HG03460 (cell line): ENCODE results near the gene LCN6.
"Not testable (repeated sequence)": the region's sequence is repeated elsewhere in the genome, so short reads cannot be mapped to it uniquely, and the experiment has no call there.

ENCODE experiments used
- ATAC-seq: cut with Tn5 transposase; IDR thresholded peaks from one replicate; pipeline ENCODE4 v1.9.1; 2021; ENCODE audit not compliant: unreplicated experiment

Gene LCN6

GRCh38 chr9:136784249-136784996 lies 36.1 kb upstream of the LCN6 start:
- no peak for ATAC-seq

GRCh38 chr9:136782452-136782851 lies 34.1 kb upstream of the LCN6 start:
- ATAC-seq = no peak

- ATAC-seq = no peak
Observed at GRCh38 chr9:136779808-136780207, 31.5 kb upstream of the LCN6 start.

- no peak for ATAC-seq
Observed at GRCh38 chr9:136777359-136777758, 29.0 kb upstream of the LCN6 start.

- ATAC-seq = no peak
Observed at GRCh38 chr9:136776947-136777346, 28.6 kb upstream of the LCN6 start.

DNA sequence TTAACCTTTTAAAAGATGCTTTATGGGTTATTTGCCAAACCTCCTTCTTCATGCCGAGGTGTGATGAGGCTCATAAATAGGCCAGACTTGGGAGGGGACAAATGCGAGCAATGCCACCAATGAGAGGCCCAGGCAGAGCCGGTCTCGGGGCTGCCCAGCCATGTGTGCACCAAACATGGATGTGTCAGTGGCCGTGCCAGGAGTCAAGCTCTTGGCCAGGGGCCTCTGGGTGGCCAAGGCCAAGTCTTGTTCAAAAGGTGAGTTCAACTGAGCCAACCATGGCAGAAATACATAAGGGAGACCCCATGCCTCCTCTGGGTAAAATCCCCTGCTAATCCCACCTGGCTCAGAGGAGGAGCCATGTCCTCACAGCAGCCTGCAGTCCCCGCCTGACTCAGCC lies 26.9 kb upstream of the LCN6 start:
- ATAC-seq = no peak

DNA sequence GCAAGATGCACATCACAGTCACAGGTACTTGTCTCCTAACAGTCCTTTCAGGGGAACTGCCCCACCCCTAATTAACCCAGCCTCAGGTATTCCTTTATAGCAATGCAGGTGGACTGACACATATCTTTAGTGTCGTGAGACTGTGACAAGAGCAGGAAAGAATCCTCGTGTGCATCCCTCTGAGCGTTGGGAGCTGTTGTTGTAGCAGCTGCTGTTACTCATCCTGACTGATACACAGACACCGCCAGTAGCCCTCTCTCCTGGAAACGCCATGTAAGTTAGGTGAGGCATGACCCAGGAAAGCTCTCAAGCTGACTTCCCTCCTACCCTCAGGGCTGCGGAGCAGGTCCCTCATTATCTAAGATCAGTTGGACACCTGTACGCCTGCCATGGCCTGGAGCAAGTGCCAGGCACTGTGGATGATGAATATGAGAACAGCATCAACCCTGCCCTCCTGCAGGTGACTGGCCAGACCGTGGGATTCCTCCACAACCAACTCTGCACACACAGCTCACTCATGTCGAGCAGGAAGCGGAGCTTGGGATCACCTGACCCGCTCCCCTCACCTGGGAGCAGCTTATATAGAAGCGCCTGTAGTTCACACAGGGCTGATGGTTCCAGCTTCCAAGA lies 26.2 kb upstream of the LCN6 start:
- ATAC-seq = no peak

DNA sequence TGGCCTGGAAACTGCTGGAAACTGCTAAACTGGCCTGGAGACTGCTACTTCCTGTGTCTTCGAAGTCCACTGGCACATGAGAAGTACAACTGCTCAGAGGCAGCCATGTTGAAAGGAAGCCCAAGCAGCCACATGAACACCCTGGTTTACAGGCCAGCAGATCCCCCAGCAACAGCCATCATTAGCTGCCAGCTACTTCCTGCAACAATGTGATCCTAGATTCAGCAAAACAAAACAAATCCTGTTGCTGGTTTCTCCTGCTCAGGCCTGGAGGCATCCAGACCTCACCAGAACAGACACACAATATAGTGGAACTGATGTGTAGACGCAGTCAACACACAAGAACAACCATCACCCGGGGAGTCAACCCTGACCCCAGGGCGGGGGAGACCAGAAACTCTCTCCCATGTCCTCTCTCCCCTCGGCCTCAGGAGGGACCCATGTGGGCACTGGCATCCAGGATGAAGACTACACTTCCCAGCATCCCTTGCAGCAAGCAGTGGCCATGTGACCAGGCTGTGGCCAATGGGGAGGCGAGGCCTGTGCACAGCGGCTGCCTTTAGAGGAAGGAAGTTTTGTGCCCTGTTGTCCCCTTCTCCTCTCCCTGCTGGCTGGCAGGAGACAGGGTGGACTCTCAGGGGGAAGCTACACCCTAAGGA lies 25.2 kb upstream of the LCN6 start:
- no peak for ATAC-seq

DNA sequence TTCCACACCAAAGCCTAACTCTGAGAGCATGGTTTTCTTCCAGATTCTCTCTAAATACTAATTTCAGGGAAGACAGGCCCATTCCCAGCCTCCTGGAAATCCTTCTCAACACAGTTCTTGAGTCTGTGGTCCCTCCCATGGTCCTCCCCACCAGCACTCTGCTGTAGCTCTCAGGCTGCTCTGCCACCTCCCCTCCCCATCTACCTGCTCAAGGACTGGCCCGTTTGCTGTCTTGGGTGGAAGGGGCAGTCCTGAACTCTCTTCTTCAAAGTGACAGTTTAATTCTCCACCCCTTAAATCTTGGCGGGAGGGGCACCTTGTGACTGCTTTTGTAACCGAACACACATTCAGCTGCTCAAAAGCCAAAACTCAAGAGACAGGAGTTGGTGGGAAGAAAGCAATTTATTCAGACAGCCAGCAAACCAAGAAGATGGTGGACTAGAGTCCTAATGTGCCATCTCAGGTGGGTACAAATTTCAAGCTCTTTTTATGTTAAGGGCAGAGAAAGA lies 23.6 kb upstream of the LCN6 start:
- no peak for ATAC-seq

- ATAC-seq = no peak
Observed at GRCh38 chr9:136769710-136770191, 21.4 kb upstream of the LCN6 start.

GRCh38 chr9:136766410-136767120 lies 18.2 kb upstream of the LCN6 start:
- ATAC-seq = not testable (repeated sequence)

DNA sequence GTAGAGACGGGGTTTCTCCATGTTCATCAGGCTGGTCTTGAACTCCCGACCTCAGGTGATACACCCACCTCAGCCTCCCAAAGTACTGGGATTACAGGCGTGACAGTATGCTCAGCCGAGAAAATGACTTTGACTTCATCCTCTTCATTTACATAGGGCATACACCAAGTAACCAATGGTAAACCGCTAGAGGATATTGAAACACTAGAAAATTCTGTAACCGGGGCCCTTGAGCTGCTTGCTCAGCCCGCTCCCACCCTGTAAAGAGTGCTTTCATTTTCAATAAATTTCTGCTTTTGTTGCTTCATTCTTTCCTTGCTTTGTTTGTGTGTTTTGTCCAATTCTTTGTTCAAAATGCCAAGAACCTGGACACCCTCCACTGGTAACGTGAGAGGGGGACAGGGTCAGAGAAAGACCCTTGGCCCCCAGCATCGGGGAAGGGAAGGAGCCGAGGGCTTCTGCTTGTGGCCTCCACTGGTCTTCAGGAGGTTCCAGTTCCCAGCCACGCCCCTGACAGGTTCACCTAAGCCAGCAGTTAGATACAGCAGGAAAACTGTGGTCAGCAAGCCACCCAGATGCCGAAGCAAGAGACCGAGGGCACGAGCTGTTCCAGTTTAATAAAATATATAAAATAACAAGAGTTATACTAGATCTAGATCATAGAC lies 17.6 kb upstream of the LCN6 start:
- ATAC-seq = peak; percentile 56

GRCh38 chr9:136765041-136765440 lies 16.7 kb upstream of the LCN6 start:
- ATAC-seq = no peak

GRCh38 chr9:136764301-136764891 lies 16.1 kb upstream of the LCN6 start, which contains the start of gene LCN15:
Gene LCN15 (minus strand): TSS chr9:136764518. CDS start chr9:136764488, 30 bp downstream.
- ATAC-seq = no peak

- no peak for ATAC-seq
Observed at GRCh38 chr9:136763649-136764035, 15.3 kb upstream of the LCN6 start.

GRCh38 chr9:136762915-136763648 lies 14.8 kb upstream of the LCN6 start:
- ATAC-seq = no peak

- no peak for ATAC-seq
Observed at GRCh38 chr9:136762221-136762691, 13.9 kb upstream of the LCN6 start.

DNA sequence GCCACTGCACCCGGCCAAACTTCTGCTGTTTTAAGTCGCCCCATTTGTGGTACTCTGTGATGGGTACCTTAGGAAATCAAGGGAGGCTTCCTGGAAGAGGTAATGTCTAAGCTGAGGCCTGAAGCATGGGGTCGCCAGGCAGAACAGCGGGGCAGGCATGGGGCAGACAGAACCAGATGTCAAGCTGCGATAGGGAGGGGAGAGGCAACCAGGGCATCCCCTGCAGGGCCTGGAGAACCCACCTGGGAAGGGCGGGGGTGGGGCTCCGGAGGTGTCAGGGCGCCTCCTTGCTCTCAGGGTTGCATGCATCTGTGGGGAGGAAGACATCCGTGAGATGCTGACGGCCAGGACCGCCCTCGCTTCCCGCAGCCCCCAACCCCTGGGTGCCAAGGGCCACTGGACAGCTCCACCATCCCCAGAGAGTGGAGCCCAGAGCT lies 13.2 kb upstream of the LCN6 start:
- no peak for ATAC-seq

DNA sequence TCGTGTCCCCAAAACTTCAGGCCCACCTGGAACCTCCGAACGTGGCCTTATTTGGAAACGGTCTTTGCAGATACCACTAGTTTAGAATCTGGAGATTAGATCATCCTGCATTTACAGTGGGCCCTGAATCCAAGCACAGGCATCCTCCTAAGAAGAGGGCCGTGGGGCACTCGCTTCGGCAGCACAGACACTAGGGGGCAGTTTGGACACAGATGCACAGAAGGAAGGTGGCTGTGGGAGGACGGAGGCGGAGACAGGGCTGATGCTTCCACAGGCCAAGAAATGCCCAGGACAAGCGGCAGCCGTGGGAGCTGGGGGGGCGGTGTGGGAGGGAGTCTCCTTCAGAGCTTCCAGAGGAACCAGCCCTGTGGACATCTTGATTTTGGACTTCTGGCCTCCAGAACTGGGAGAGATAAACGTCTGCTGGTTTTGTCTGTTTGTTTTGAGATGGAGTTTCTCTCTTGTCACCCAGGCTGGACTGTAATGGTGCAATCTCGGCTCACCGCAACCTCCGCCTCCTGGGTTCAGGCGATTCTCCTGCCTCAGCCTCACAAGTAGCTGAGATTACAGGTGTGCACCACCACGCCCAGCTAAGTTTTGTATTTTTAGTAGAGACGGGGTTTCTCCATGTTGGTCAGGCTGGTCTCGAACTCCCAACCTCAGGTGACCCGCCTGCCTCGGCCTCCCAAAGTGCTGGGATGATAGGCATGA lies 12.7 kb upstream of the LCN6 start:
- not testable (repeated sequence) for ATAC-seq
